GM23338 (cell line): ENCODE measurements around the gene ANO4. TPM values are rescaled to one million over a fixed set of nuclear protein-coding genes. Genes with fewer than 3 reads are reported as not detected.

Experiments
- ATAC-seq: fragments of 200-7000 bp; cut with Tn5 transposase; 3 replicates; pipeline ENCODE4 v1.9.1; 2020
- DNase-seq: peaks from one replicate; pipeline ENCODE4 v3.0.0-alpha.2; 2015; ENCODE audit warnings: low spot score
- H2AFZ ChIP-seq: fragments of 200-600 bp; sonication (generic); 2 replicates; pipeline ENCODE4 v1.8.0; 2016; ENCODE audit warnings: antibody characterized with exemption, mild to moderate bottlenecking, moderate library complexity
- H3F3A ChIP-seq: fragments of 200-600 bp; sonication (generic); replicated peaks from 2 replicates; pipeline ENCODE4 v1.8.0; 2017; ENCODE audit warnings: antibody characterized with exemption, mixed run types, low read depth
- H3K27ac ChIP-seq: fragments of 200-600 bp; sonication (generic); 2 replicates; pipeline ENCODE4 v1.6.1; 2016; ENCODE audit warnings: low read depth
- H3K27me3 ChIP-seq: fragments of 200-600 bp; sonication (generic); 2 replicates; pipeline ENCODE4 v1.8.0; 2016; ENCODE audit warnings: mild to moderate bottlenecking, mixed run types, moderate library complexity; ENCODE audit not compliant: insufficient read depth
- H3K36me3 ChIP-seq: fragments of 200-600 bp; sonication (generic); 2 replicates; pipeline ENCODE4 v1.8.0; 2016; ENCODE audit warnings: mild to moderate bottlenecking; ENCODE audit not compliant: insufficient read depth
- H3K4me1 ChIP-seq: fragments of 200-600 bp; sonication (generic); 2 replicates; pipeline ENCODE4 v1.8.0; 2016; ENCODE audit warnings: mild to moderate bottlenecking, moderate library complexity; ENCODE audit not compliant: insufficient read depth
- H3K4me2 ChIP-seq: fragments of 200-600 bp; sonication (generic); 2 replicates; pipeline ENCODE4 v1.7.1; 2017; ENCODE audit warnings: mixed run types
- H3K4me3 ChIP-seq: fragments of 200-600 bp; sonication (generic); 2 replicates; pipeline ENCODE4 v1.6.1; 2016; ENCODE audit warnings: mixed run types
- H3K79me2 ChIP-seq: fragments of 200-600 bp; sonication (generic); replicated peaks from 2 replicates; pipeline ENCODE4 v1.8.0; 2017; ENCODE audit warnings: mild to moderate bottlenecking; ENCODE audit not compliant: insufficient read depth
- H3K9me2 ChIP-seq: fragments of 200-600 bp; sonication (generic); 2 replicates; pipeline ENCODE4 v1.8.0; 2017; ENCODE audit not compliant: insufficient read depth
- H4K20me1 ChIP-seq: fragments of 200-600 bp; sonication (generic); replicated peaks from 2 replicates; pipeline ENCODE4 v1.8.0; 2017; ENCODE audit warnings: mild to moderate bottlenecking; ENCODE audit not compliant: insufficient read depth
- H3K27ac Mint-ChIP-seq: 2 replicates; pipeline ENCODE4 v1.8.0; 2020; ENCODE audit warnings: inconsistent platforms, mild to moderate bottlenecking, moderate library complexity, mixed read lengths
- H3K27me3 Mint-ChIP-seq: 3 replicates; pipeline ENCODE4 v1.8.0; 2022; ENCODE audit warnings: low read depth, mild to moderate bottlenecking, moderate library complexity, mixed read lengths, inconsistent platforms; ENCODE audit not compliant: insufficient read depth, poor library complexity
- H3K36me3 Mint-ChIP-seq: 3 replicates; pipeline ENCODE4 v1.8.0; 2021; ENCODE audit warnings: low read depth, mild to moderate bottlenecking, inconsistent platforms, moderate library complexity, mixed read lengths
- H3K4me1 Mint-ChIP-seq: 3 replicates; pipeline ENCODE4 v1.8.0; 2020; ENCODE audit warnings: mild to moderate bottlenecking, inconsistent platforms, mixed read lengths
- H3K4me3 Mint-ChIP-seq: 3 replicates; pipeline ENCODE4 v1.8.0; 2021; ENCODE audit warnings: moderate library complexity, mild to moderate bottlenecking, inconsistent platforms, mixed read lengths
- H3K9me3 Mint-ChIP-seq: 3 replicates; pipeline ENCODE4 v1.8.0; 2020; ENCODE audit warnings: moderate library complexity, mild to moderate bottlenecking, inconsistent platforms, mixed read lengths
- CREB1 ChIP-seq: fragments of 250-450 bp; sonication (Bioruptor Pico); IDR thresholded peaks from 2 replicates; pipeline ENCODE4 v1.5.0; 2020; ENCODE audit warnings: low read depth, mild to moderate bottlenecking, moderate library complexity
- CTCF ChIP-seq, 2 experiments: fragments of 200-600 bp in 1 of 2; sonication (generic) in 1 of 2; conservative IDR thresholded peaks; 2 replicates each; pipeline versions ENCODE4 v1.5.1 to v1.6.1; 2016 to 2017; ENCODE audit warnings: antibody characterized with exemption in 2 of 2, low read depth in 2 of 2, mild to moderate bottlenecking in 2 of 2, moderate library complexity in 1 of 2
- EZH2 ChIP-seq: fragments of 200-600 bp; sonication (generic); IDR thresholded peaks from one replicate; pipeline ENCODE4 v1.8.0; 2017; ENCODE audit warnings: antibody characterized with exemption, mild to moderate bottlenecking, low read depth; ENCODE audit not compliant: unreplicated experiment
- EZH2phosphoT487 ChIP-seq: fragments of 200-600 bp; sonication (generic); IDR thresholded peaks from one replicate; pipeline ENCODE4 v1.8.1; 2018; ENCODE audit warnings: antibody characterized with exemption; ENCODE audit not compliant: unreplicated experiment
- JUNB ChIP-seq: IDR thresholded peaks from one replicate; pipeline ENCODE4 v1.6.1; 2016; ENCODE audit warnings: antibody characterized with exemption; ENCODE audit not compliant: unreplicated experiment
- NANOG ChIP-seq: IDR thresholded peaks from 2 replicates; pipeline ENCODE4 v1.6.1; 2016; ENCODE audit warnings: antibody characterized with exemption, borderline replicate concordance
- POLR2AphosphoS5 ChIP-seq: IDR thresholded peaks from 2 replicates; pipeline ENCODE4 v1.6.1; 2016; ENCODE audit warnings: antibody characterized with exemption, low read depth
- STAT1 ChIP-seq: IDR thresholded peaks from one replicate; pipeline ENCODE4 v1.6.1; 2016; ENCODE audit warnings: antibody characterized with exemption; ENCODE audit not compliant: unreplicated experiment
- ZNF114 ChIP-seq: fragments of 250-450 bp; sonication (Bioruptor Pico); IDR thresholded peaks from 2 replicates; pipeline ENCODE4 v1.5.0; 2020; ENCODE audit warnings: mild to moderate bottlenecking, moderate library complexity
- ZNF331 ChIP-seq: fragments of 250-450 bp; sonication (Bioruptor Pico); IDR thresholded peaks from 2 replicates; pipeline ENCODE4 v1.5.0; 2020; ENCODE audit warnings: low read depth, mild to moderate bottlenecking, moderate library complexity
- polyA plus RNA-seq: library from polyadenylated mRNA; unstranded; fragments of >200 nt; fragmentation: Nextera tagmentation; extraction: Ambion mirVana; gene quantifications from 2 replicates; pipeline ENCODE4 v1.2.1, GENCODE V29; 2016
- total RNA-seq: library from RNA; depleted of rRNA; stranded (reverse); fragments of >200 nt; shearing (Covaris generic); gene quantifications from 2 replicates; pipeline ENCODE4 v1.2.3, GENCODE V29; 2014
- TF ChIP-seq, protein P1 (sequence below): IDR thresholded peaks from one replicate; pipeline ENCODE4 v1.6.1; 2018; ENCODE audit warnings: antibody characterized with exemption; ENCODE audit not compliant: unreplicated experiment
- TF ChIP-seq, protein P2 (sequence below): fragments of 250-450 bp; sonication (Bioruptor Pico); IDR thresholded peaks from 2 replicates; pipeline ENCODE4 v1.5.0; 2020; ENCODE audit warnings: mild to moderate bottlenecking, moderate library complexity
- TF ChIP-seq, protein P3 (sequence below): IDR thresholded peaks from 2 replicates; pipeline ENCODE4 v1.6.1; 2016; ENCODE audit warnings: antibody characterized with exemption

ANO4 gene
- total and polyA plus RNA-seq, 2 experiments from 2014 or later: 1.7 to 8.7 TPM

DNA sequence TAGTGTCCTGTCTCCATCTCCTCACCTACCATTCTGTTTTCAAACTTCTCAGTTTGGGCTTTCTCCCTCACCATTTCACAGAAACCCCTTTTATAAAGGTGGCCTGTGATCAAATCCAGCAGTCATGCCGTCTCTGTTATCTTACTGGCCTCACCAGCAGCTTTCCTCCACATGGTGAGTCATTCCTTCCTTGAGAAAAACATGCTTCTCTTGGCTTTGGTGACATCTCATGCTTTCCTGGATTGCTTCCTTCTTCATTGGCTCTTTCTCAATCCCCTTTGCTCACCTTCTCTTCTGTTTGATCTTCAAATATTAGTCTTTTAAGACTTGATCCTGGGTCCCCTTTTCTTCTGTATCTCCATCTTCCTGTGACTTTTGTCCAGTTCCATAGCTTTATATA is 164.9 kb downstream of the ANO4 start:
- H3K4me1 Mint-ChIP-seq: peaks cover 38% of the 10 kb centered on the region
- H3K9me3 Mint-ChIP-seq: no peaks in the 10 kb centered on the region
- Histone ChIP-seq H3K4me1 (peaks cover 29% of the 10 kb centered on the region), H3K79me2 (no peaks in the 10 kb centered on the region), H4K20me1 (no peaks in the 10 kb centered on the region), H2AFZ (no peak overlapping the region), H3K4me3 (no peak overlapping the region), H3K27ac (no peak overlapping the region), H3F3A (peaks cover 2% of the 10 kb centered on the region; the same call in 1 of the 2 replicates), H3K36me3 (no peaks in the 10 kb centered on the region), H3K9me2 (peaks cover 12% of the 10 kb centered on the region), H3K27me3 (no peaks in the 10 kb centered on the region), H3K4me2 (no peak overlapping the region)
- no peak for ATAC-seq
- H3K27me3 Mint-ChIP-seq: peaks cover 6% of the 10 kb centered on the region
- TF ChIP-seq, protein P1, sequence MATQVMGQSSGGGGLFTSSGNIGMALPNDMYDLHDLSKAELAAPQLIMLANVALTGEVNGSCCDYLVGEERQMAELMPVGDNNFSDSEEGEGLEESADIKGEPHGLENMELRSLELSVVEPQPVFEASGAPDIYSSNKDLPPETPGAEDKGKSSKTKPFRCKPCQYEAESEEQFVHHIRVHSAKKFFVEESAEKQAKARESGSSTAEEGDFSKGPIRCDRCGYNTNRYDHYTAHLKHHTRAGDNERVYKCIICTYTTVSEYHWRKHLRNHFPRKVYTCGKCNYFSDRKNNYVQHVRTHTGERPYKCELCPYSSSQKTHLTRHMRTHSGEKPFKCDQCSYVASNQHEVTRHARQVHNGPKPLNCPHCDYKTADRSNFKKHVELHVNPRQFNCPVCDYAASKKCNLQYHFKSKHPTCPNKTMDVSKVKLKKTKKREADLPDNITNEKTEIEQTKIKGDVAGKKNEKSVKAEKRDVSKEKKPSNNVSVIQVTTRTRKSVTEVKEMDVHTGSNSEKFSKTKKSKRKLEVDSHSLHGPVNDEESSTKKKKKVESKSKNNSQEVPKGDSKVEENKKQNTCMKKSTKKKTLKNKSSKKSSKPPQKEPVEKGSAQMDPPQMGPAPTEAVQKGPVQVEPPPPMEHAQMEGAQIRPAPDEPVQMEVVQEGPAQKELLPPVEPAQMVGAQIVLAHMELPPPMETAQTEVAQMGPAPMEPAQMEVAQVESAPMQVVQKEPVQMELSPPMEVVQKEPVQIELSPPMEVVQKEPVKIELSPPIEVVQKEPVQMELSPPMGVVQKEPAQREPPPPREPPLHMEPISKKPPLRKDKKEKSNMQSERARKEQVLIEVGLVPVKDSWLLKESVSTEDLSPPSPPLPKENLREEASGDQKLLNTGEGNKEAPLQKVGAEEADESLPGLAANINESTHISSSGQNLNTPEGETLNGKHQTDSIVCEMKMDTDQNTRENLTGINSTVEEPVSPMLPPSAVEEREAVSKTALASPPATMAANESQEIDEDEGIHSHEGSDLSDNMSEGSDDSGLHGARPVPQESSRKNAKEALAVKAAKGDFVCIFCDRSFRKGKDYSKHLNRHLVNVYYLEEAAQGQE: no peak
- TF ChIP-seq ZNF331 (CRISPR knock-in tag): no peak
- no peak for TF ChIP-seq JUNB
- no peak for TF ChIP-seq POLR2AphosphoS5
- TF ChIP-seq CREB1 (CRISPR knock-in tag): no peak
- no peak for TF ChIP-seq NANOG
- TF ChIP-seq CTCF (conservative IDR thresholded peaks at IDR 0.05; ENCODE audit: low read depth in 2 of 2): no peak
- TF ChIP-seq, protein P2, sequence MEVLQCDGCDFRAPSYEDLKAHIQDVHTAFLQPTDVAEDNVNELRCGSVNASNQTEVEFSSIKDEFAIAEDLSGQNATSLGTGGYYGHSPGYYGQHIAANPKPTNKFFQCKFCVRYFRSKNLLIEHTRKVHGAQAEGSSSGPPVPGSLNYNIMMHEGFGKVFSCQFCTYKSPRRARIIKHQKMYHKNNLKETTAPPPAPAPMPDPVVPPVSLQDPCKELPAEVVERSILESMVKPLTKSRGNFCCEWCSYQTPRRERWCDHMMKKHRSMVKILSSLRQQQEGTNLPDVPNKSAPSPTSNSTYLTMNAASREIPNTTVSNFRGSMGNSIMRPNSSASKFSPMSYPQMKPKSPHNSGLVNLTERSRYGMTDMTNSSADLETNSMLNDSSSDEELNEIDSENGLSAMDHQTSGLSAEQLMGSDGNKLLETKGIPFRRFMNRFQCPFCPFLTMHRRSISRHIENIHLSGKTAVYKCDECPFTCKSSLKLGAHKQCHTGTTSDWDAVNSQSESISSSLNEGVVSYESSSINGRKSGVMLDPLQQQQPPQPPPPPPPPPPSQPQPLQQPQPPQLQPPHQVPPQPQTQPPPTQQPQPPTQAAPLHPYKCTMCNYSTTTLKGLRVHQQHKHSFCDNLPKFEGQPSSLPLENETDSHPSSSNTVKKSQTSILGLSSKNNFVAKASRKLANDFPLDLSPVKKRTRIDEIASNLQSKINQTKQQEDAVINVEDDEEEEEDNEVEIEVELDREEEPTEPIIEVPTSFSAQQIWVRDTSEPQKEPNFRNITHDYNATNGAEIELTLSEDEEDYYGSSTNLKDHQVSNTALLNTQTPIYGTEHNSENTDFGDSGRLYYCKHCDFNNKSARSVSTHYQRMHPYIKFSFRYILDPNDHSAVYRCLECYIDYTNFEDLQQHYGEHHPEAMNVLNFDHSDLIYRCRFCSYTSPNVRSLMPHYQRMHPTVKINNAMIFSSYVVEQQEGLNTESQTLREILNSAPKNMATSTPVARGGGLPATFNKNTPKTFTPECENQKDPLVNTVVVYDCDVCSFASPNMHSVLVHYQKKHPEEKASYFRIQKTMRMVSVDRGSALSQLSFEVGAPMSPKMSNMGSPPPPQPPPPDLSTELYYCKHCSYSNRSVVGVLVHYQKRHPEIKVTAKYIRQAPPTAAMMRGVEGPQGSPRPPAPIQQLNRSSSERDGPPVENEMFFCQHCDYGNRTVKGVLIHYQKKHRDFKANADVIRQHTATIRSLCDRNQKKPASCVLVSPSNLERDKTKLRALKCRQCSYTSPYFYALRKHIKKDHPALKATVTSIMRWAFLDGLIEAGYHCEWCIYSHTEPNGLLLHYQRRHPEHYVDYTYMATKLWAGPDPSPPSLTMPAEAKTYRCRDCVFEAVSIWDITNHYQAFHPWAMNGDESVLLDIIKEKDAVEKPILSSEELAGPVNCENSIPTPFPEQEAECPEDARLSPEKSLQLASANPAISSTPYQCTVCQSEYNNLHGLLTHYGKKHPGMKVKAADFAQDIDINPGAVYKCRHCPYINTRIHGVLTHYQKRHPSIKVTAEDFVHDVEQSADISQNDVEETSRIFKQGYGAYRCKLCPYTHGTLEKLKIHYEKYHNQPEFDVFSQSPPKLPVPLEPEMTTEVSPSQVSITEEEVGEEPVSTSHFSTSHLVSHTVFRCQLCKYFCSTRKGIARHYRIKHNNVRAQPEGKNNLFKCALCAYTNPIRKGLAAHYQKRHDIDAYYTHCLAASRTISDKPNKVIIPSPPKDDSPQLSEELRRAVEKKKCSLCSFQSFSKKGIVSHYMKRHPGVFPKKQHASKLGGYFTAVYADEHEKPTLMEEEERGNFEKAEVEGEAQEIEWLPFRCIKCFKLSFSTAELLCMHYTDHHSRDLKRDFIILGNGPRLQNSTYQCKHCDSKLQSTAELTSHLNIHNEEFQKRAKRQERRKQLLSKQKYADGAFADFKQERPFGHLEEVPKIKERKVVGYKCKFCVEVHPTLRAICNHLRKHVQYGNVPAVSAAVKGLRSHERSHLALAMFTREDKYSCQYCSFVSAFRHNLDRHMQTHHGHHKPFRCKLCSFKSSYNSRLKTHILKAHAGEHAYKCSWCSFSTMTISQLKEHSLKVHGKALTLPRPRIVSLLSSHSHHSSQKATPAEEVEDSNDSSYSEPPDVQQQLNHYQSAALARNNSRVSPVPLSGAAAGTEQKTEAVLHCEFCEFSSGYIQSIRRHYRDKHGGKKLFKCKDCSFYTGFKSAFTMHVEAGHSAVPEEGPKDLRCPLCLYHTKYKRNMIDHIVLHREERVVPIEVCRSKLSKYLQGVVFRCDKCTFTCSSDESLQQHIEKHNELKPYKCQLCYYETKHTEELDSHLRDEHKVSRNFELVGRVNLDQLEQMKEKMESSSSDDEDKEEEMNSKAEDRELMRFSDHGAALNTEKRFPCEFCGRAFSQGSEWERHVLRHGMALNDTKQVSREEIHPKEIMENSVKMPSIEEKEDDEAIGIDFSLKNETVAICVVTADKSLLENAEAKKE (CRISPR knock-in tag): no peak
- no peak for TF ChIP-seq ZNF114
- no peak for TF ChIP-seq EZH2phosphoT487
- TF ChIP-seq EZH2: no peak
- TF ChIP-seq STAT1: no peak
- TF ChIP-seq, protein P3, sequence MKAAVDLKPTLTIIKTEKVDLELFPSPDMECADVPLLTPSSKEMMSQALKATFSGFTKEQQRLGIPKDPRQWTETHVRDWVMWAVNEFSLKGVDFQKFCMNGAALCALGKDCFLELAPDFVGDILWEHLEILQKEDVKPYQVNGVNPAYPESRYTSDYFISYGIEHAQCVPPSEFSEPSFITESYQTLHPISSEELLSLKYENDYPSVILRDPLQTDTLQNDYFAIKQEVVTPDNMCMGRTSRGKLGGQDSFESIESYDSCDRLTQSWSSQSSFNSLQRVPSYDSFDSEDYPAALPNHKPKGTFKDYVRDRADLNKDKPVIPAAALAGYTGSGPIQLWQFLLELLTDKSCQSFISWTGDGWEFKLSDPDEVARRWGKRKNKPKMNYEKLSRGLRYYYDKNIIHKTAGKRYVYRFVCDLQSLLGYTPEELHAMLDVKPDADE: no peak
- no peak overlapping the region for H3K4me3 Mint-ChIP-seq
- no peak overlapping the region for H3K27ac Mint-ChIP-seq
- H3K36me3 Mint-ChIP-seq: no peaks in the 10 kb centered on the region; the same call in 2 of the 3 replicates
- DNase-seq: no peak
